Gastroesophageal sphincter (tissue), 3 donors: ENCODE data around the gene HLA-DOA.

ENCODE experiments used
- EP300 ChIP-seq: sonication (generic); formaldehyde crosslinking; IDR thresholded peaks from one replicate; pipeline ENCODE4 v1.6.1; 2017; ENCODE audit warnings: antibody characterized with exemption, mild to moderate bottlenecking
- POLR2A ChIP-seq, 2 donors: fragments of 450-650 bp; IDR thresholded peaks; one replicate each; pipeline ENCODE4 v1.6.1; 2017; ENCODE audit warnings: antibody characterized with exemption in 2 of 2, mild to moderate bottlenecking in 2 of 2, moderate library complexity in 1 of 2
- POLR2AphosphoS5 ChIP-seq: sonication (generic); formaldehyde crosslinking; IDR thresholded peaks from one replicate; pipeline ENCODE4 v1.6.1; 2017; ENCODE audit warnings: antibody characterized with exemption
- TF ChIP-seq, protein P1 (sequence below), 4 experiments: fragments of 200-600 bp in 2 of 4; fragments of 450-650 bp in 2 of 4; sonication (generic) in 1 of 4; IDR thresholded peaks; one replicate each; pipeline ENCODE4 v1.5.1; 2017 to 2019; ENCODE audit warnings: antibody characterized with exemption in 4 of 4, mild to moderate bottlenecking in 2 of 4, moderate library complexity in 2 of 4

DNA sequence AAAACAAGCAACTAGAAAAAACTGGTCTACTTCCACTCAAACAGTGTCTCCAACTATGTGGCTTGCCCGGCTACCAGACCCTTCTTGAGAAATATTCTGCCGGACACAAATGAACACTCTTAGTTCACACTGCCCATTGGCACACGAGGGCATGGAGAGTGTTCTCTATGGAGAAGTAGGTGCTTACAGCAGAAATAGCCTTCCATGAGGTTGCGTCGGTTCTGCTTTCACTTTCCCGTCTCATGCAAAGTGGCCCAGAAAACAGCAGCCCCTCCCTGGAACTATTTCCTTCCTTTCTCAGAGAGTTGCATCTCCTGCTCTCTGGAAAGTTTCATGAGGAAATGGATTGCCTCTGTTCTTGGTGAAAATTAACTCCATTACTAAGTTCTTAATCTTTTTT lies 9.5 kb upstream of the HLA-DOA start:
- peak; percentile 44 for TF ChIP-seq POLR2AphosphoS5
- TF ChIP-seq, protein P1, sequence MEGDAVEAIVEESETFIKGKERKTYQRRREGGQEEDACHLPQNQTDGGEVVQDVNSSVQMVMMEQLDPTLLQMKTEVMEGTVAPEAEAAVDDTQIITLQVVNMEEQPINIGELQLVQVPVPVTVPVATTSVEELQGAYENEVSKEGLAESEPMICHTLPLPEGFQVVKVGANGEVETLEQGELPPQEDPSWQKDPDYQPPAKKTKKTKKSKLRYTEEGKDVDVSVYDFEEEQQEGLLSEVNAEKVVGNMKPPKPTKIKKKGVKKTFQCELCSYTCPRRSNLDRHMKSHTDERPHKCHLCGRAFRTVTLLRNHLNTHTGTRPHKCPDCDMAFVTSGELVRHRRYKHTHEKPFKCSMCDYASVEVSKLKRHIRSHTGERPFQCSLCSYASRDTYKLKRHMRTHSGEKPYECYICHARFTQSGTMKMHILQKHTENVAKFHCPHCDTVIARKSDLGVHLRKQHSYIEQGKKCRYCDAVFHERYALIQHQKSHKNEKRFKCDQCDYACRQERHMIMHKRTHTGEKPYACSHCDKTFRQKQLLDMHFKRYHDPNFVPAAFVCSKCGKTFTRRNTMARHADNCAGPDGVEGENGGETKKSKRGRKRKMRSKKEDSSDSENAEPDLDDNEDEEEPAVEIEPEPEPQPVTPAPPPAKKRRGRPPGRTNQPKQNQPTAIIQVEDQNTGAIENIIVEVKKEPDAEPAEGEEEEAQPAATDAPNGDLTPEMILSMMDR (IDR thresholded peaks at IDR 0.05) = no peak
- no peak for TF ChIP-seq POLR2A (IDR thresholded peaks at IDR 0.05)
- TF ChIP-seq EP300 = no peak
